Stimulated activated CD8-positive, alpha-beta memory T cell treated with anti-CD3 and anti-CD28 coated beads, Interleukin-2, amount 100 ng/mL, for 1 hour (primary cell): ENCODE data around the gene MACROH2A2.
"Not testable (repeated sequence)": the region's sequence is repeated elsewhere in the genome, so short reads cannot be mapped to it uniquely, and the experiment has no call there.

Experiments
- DNase-seq, 2 donors: peaks; one replicate each; pipeline ENCODE4 v3.0.0-alpha.2; 2020; ENCODE audit warnings: low read depth in 2 of 2

Gene MACROH2A2

DNA sequence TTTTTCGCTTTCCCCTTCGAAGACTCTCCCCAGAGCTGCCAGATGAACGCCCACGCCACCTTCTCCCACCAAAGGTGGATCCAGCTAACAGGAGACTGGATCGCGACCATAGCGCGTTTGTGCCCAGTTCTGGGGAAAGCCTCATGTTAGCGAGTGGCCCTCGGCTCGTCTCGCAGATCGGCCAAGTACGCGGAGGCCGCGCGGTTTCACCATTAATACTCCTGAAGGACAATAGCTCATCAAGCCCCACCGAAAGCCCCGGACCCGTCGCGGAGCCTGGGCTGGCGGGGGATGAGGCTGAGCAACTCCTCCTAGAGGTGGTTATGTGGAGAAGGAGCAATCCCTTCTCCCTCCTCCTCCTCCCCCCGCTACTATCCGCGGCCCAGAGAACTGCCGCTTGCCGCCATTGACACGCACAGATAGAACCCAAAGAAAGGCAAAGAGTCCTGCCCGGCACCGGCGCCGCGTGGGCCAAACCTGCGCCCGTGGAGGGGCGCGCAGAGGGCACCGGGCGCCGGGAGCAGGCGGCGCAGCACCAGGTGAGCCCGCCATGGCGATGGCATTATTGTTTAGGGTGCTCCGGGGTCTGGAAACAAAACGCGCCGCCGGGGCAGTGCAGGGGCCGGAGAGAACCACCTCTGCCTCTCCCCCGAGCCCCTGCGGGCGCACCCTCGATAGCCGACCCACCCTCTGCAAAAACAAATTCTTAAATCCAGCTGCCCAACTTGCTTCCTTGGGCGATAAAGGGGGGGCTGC lies at the start of gene MACROH2A2:
MACROH2A2 (plus strand) TSS at position 385 of the 756 bp plus-strand sequence. CDS start 22,813 bp downstream, outside the sequence.
- DNase-seq = no peak

DNA sequence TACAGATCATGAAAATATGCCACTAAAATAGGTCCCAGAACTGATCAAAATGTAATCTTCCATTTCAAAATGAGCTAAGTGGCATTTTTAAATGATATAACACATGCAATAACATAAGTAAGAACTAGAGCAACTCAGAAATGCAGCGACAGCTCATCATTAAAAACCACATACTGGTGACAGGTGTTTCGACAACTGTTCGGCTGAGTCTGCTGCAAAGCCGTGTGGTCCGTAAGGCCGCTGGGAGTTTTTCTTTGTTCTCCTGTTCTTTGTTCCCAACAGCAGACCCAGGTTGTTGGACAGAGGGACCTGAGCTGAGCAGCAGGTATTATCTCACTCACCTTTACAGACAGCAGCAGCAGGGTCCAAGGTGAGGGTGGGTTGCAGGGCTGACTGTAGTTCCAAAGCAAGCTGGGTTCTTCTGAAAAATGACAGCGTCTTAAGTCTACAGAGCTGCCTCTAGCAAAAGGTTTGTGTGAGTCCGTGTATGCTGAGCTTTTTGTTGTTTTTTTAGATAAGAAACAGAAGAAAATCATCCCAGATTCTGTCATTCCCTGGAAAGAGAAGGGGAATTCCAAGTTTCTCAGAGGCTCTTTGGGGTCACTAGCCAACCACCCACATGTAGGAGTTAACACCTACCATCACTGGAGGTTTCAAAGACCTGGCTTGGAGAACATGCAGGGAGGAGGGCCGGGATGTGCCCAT lies 45.4 kb upstream of the MACROH2A2 start:
- DNase-seq = no peak

DNA sequence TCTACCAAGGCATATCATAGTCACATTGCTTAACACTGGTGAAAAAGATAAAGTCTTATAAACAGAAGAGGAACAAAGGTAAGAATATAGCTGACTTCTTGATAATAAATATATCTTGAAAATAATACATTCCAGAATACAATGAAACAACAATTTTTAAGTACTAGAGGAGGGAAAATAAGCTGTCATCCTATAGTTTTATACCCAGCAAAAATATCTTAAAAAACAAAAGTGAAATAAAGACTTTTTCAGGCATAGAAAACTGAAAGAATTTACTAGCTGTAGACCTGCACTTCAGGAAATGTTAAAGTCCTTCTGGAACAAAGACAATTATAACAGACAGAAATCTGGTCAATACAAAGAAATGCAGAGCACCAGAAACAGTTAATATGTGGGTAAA lies 21.4 kb upstream of the MACROH2A2 start:
- DNase-seq = no peak

DNA sequence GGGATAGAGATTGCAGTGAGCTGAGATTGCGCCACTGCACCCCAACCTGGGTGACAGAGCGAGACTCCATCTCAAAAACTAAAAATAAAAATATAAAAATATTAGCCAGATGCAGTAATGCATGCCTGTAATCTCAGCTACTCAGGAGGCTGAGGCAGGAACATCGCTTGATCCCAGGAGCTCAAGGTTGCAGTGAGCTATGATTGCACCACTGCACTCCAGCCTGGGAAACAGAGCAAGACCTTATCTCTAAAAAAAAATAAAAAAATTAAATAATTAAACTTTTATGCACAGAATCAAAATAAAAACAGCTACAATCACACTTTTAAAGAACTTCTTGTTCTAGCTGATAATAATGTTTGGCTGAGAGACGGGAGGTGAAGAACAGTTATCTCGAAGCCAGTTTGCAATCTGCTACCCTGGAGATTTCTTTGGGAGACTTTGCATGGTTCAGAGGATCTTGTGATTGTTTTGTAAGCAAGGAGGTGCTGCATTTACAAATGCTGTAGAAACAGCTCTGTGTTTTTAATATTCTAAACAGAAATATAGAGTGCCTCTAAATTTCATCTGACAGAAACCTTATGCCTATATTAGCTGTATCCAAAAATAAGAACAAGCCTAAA lies 19.9 kb upstream of the MACROH2A2 start:
- DNase-seq = no peak

DNA sequence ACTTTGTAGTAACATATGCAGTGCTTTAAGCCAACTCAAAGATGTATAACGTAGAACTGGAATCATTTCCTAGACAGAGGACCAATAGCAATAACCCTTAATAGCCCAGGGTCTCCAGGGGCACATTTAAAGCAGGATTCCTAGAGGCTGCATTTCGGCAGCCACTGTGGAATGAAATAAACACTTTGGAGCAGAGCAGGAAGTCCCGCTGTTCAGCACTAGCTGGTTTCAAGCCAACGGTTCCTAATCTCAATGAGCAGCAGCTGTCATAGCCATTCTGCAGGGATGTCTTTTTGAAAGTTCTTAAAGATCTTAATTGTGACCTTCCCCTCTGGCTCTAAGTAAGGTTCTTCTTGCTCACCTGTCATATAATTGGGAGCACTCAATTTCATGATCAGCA lies 18.4 kb upstream of the MACROH2A2 start:
- DNase-seq = no peak

DNA sequence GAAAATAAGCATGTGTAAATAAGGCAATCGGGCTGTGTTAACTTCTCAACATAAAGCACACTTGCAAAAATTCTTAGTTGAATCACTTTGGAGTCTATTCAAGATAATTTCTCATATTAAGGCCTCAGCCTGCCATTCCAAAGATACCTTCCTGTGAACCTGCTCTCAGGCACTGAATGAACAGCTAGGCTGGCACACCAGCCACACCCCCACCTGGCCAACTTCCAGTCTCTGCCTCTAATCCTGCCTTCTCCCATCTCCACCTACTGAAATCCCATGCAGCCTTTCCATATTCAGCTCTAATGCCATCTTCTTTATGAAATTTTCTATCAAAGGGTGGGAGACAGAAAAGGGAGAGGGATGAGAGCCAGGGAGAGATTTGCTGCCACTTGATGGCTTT lies 17.1 kb upstream of the MACROH2A2 start:
- no peak for DNase-seq

DNA sequence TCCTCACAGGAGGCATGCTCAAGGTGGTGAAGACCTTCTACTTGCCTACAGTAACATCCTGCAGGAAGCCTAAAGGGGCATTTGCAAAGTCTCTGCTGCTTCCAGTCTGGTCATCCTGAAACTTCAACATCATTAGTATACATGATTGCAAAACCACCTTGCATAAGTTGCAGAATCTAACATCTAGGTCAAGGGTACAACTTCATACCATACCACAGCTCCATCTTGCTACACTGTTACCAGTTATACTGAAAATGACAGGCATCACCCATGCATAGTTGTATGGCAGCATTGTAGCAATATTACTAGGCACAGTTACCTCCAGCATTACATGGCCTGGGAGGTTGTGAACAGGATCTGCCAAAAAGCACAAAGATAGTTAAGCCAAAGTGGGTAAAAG lies 13.7 kb upstream of the MACROH2A2 start:
- no peak for DNase-seq

DNA sequence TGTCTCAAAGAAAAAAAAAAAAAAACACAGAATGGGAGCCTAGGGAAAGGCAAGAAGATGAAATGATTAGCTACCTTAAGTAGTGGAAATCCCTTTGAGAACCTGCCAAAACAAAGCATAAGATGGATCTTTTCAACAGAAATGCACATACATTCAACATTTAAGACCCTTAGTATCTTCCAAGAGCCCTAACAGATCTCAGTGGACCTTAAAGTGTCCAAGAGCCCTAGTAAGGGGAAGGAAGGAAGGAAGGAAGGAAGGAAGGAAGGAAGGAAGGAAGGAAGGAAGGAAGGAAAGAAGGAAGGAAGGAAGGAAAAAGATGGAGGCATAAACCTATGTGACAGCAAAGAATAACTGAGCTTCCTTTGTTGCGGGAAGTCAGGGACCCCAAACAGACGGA lies 11.6 kb upstream of the MACROH2A2 start:
- no peak for DNase-seq

DNA sequence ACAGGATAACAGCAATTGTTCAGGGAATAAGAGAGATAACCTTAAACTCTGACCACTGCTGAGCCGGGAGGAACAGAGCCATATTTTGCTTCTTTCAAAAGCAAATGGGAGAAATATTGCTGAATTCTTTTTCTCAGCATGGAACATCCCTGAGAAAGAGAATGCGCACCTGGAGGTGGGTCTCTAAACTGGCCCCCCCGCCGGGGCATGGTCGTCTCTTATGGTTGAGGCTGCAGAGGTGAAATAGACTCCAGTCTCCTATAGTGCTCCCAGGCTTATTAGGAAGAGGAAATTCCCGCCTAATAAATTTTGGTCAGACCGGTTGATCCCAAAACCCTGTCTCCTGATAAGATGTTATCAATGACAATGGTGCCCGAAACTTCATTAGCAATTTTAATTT lies 10.9 kb upstream of the MACROH2A2 start:
- not testable (repeated sequence) for DNase-seq

DNA sequence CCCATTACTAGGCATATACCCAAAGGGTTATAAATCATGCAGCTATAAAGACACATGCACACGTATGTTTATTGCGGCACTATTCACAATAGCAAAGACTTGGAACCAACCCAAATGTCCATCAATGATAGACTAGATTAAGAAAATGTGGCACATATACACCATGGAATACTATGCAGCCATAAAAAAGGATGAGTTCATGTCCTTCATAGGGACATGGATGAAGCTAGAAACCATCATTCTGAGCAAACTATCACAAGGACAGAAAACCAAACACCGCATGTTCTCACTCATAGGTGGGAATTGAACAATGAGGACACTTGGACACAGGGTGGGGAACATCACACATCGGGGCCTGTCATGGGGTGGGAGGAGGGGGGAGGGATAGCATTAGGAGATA lies 5.6 kb upstream of the MACROH2A2 start:
- DNase-seq = not testable (repeated sequence)

DNA sequence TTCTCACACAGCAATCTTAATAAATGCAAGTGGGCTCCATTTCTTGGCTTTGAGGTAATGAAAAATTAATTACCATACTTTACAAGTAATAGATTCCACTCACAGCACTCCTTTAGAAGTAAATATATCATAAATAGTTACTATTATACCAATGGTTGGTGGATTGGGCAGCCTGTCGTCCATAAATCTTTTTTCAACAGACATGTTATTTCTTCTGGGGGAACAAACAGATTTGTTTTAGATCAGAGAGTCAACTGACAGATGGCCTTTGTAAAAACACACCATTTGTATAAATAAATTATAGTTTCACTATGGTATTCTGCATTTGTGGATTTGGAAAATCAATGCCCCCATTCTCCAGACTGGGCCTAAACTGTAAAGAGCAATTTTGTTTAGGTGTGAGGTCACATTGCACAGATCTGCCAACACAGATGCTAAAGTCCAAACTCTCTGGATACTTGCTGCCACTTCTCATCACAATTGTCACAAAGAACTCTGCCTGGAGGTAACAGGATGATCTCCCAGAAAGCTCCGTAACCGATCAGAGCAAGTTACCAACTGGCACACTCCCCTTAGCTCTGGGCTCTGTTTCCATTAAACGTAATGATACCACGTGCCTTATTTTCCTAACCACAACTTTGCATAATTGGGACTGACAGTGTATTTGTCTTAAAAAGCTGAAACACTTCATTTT lies 4.5 kb upstream of the MACROH2A2 start:
- DNase-seq = no peak

DNA sequence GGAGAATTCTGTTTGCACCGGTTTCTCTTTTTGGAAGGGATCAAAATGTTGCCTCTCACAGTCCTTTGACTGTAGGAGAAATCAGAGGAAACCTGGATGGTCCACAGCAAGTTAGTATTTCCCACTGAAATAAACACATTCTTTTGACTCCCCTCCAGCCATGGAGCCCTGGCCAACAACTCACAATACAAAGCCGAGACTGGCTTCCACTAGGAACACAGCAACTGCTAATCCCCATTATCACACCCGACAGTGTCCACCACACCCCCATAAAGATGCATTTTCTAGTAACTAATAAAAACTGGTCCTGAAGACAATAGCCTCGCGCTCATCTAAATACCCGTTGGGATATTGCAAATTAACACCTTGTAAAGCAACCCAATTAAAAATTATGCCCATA lies 798 bp upstream of the MACROH2A2 start:
- no peak for DNase-seq

DNA sequence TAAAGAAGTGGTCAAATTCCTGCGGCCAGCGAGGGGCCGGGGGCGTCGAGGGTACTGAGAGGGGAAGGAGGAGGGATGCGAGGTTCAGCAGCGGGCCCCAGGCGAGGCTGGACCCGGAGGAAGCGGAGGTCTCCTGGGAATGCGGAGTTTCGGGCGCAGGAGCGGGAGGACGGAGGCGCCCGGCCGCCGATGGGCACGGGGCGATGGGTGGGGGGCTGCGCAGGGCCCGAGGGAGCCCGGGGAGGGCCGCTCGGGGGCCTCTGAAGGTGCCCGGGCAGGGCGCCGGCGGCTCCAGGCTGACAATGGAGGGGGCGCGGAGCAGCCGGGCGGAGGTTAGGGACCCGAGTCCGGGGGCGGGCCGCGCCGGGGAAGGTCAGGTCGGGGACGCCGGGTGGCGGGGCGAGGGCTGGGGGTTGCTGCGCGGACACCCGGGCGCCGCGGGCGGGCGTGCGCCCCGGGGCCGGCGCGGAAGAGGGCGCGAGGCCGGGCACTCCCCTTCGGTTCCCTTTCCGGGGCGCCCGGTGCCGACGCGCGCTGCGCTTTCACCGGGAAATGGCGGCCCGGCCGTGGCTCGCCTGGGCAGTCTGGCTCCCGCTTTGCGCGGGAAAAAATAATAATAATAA lies 683 bp downstream of the MACROH2A2 start:
- no peak for DNase-seq

DNA sequence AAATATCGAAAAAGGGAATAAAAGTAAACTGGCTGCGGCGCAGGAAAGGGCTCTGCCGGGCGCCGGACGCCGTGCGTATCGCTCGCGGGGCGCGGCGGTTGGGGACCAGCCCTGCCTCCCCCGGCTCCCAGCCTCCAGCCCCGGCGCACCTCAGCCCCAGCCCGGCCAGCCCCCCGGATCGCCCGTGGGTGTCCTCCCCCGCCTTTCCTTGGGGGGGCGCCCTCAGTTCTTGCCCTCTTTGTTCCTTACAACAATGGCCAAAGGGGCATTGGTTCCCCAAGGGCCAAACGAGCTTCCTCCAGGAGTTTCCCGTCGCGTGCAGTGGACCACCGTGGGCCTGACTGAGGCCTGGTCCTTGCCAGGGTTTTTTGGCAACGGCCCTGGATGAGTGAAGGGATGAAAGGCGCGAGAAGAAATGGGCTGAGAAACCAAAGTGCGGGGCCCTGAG lies 1.2 kb downstream of the MACROH2A2 start:
- DNase-seq = no peak

DNA sequence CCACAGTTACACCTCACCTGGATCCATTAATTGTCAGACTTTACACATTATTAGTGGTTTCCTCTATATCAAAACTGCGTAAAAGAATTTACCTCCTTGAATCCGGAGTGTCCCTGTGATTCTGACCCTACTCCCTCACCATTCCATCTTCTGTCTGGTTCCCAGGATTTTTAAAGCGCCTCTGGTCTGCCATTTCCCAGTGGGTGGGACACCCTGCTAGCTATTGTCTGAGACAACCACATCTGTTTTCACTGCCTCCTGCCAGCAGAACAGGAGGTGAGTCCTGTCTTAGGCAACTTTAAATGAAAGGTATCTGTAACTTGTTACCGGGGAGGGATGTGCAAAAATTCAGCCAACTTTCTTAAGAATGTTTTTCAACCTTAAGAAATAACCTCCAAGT lies 2.3 kb downstream of the MACROH2A2 start:
- no peak for DNase-seq

DNA sequence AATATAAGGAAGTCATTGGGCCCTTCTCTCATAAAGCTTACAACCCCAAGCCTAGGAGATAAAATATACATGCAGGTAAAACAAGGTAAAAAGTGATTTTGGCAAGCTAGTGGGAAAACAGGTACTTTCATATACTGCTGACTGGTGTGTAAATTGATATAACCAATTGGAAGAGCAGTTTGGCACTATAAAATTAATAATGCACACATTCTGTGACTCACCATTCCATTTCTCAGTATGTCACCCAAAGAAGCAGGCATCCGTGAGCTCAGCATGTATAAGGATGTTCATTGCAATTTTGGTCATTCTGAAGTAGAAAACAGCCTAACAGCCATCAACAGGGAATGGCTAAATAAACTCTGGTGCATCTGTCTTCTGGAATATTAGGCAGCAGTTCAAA lies 2.9 kb downstream of the MACROH2A2 start:
- no peak for DNase-seq

DNA sequence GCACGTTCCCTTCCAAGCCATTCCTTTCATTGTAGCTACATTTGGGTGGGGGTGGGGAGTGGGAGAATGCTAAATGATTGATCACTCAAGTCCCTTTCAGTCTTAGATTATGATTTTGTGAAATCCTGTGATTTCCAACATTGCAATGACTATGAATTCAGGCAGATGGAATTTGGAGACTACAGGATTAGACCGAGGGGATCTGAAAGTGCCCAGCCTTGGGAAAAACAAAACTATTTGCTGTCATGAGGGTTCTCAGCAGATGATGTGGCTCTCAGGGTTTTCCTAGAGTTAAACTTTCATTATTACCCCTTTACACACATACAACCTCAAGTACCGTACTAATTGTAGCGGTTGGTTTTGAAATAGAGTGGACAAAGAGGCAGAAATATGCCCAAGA lies 4.7 kb downstream of the MACROH2A2 start:
- no peak for DNase-seq

DNA sequence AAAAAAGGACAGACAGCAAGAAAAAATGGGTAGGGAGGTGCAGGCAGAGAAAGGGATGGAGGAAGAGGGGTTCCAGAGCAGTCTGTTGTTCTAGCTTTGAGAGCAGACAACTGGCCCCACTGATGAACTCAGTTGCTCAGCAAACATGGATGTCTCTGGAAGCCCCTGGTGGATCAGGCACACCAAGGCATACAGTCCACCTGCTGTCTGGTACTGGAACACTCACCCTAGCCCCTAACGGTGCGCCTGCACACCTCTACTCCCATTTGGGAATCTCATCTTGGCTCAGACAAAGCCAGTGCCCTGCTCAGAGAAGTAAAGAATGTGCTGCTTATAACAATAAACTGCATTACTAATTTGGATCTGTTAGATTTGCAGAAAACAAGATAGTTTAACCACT lies 7.7 kb downstream of the MACROH2A2 start:
- no peak for DNase-seq

DNA sequence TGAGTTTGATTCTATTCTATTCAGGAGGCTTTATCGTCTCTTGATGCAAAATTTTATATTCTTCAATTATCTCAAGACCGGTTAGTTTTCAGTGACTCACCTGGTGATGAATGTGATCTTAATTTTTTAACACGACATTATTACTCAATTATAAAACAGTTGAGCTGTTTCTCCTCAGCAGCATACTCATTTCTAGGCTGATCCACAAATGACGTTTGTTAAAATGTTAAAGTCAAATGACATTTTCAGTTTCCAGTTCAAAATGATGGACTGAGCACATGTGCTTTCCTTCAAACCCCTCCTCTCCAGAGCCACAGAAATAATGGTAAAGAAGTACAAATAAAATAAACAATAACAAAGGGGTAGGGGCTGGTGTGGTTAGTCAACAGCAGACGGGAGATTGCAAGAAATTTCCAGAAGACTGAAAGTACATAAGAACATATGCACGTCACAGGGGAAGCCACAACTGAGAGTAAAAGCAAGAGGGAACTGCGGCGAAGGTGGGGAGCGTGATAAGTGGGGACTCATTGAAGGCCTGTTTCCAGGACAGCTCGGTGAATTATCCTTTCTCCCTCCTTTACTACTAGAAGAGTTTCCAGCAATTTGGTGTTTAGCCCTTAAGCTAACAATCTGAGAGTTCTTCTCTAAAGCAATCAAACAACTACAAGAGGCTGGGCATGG lies 10.9 kb downstream of the MACROH2A2 start:
- DNase-seq = no peak

DNA sequence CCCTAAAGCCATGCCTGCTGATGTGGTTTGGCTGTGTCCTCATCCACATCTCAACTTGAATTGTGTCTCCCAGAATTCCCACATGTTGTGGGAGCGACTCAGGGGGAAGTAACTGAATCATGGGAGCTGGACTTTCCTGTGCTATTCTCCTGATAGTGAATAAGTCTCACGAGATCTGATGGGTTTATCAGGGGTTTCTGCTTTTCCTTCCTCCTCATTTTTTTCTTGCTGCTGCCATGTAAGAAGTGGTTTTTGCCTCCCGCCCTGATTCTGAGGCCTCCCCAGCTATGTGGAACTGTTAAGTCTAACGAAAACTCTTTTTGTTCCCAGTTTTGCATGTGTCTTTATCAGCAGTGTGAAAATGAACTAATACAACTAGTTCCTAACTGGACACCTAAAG lies 11.8 kb downstream of the MACROH2A2 start:
- DNase-seq = no peak

DNA sequence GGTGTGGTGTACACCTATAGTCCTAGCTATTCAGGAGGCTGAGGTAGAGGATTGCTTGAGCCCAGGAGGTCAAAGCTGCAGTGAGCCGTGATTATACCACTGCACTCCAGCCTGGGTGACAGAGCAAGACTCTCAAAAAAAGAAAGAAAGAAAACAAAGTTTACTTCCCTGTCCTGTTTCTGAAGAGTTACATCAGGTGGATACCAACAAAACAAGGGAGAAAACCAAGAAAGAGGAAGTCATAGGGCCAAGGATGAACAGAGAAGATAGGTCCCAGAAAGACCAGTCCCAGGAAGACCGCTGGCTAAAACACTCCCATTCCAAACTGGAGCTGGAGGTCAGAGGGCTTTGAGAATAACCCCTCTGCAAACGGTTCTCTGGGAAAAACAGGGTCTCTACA lies 13.5 kb downstream of the MACROH2A2 start:
- DNase-seq = no peak
